Breast epithelium (tissue), 3 donors: ENCODE data around the gene SPOCK1.

Experiments
- POLR2A ChIP-seq: fragments of 450-650 bp; IDR thresholded peaks from one replicate; pipeline ENCODE4 v1.6.1; 2016; ENCODE audit warnings: antibody characterized with exemption, mild to moderate bottlenecking, moderate library complexity
- POLR2AphosphoS5 ChIP-seq, 3 donors: sonication (generic); formaldehyde crosslinking; IDR thresholded peaks; one replicate each; pipeline ENCODE4 v1.6.1; 2017; ENCODE audit warnings: antibody characterized with exemption in 3 of 3
- TF ChIP-seq, protein P1 (sequence below), 3 donors: fragments of 450-650 bp; IDR thresholded peaks; one replicate each; pipeline ENCODE4 v1.5.1; 2016 to 2017; ENCODE audit warnings: antibody characterized with exemption in 3 of 3, mild to moderate bottlenecking in 3 of 3, moderate library complexity in 3 of 3

DNA sequence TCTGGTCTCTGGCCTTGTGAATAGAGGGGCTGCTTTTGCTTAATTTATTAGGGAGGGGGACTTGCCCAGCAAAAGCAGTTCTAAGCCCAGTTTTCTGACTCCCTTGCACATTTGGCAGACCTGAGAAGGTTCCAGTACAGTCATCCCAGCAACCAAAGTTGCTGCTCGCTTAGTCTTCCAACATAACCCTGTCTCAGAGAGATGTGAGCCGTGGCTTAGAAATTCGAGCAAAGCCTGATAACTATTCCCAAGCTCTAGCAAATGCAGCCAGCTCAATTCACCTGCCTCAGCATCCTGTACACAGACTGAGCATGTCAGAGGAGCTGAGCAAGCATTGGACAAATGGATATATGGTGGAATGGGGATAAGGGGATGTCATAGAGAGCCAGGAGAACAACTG is 401.9 kb downstream of the SPOCK1 start:
- no peak for TF ChIP-seq POLR2AphosphoS5 (IDR thresholded peaks at IDR 0.05)
- TF ChIP-seq, protein P1, sequence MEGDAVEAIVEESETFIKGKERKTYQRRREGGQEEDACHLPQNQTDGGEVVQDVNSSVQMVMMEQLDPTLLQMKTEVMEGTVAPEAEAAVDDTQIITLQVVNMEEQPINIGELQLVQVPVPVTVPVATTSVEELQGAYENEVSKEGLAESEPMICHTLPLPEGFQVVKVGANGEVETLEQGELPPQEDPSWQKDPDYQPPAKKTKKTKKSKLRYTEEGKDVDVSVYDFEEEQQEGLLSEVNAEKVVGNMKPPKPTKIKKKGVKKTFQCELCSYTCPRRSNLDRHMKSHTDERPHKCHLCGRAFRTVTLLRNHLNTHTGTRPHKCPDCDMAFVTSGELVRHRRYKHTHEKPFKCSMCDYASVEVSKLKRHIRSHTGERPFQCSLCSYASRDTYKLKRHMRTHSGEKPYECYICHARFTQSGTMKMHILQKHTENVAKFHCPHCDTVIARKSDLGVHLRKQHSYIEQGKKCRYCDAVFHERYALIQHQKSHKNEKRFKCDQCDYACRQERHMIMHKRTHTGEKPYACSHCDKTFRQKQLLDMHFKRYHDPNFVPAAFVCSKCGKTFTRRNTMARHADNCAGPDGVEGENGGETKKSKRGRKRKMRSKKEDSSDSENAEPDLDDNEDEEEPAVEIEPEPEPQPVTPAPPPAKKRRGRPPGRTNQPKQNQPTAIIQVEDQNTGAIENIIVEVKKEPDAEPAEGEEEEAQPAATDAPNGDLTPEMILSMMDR (IDR thresholded peaks at IDR 0.05) = no peak
- no peak for TF ChIP-seq POLR2A
